PC-9 (cell line): ENCODE measurements around the gene PMIS2.

Experiments used
- EZH2 ChIP-seq: fragments of 200-600 bp; sonication (generic); IDR thresholded peaks from 2 replicates; pipeline ENCODE4 v1.8.0; 2017; ENCODE audit warnings: antibody characterized with exemption, low read depth
- TF ChIP-seq, protein P1 (sequence below): fragments of 200-600 bp; sonication (generic); conservative IDR thresholded peaks from 2 replicates; pipeline ENCODE4 v1.6.1; 2017; ENCODE audit warnings: mixed run types, antibody characterized with exemption, mild to moderate bottlenecking, moderate library complexity

DNA sequence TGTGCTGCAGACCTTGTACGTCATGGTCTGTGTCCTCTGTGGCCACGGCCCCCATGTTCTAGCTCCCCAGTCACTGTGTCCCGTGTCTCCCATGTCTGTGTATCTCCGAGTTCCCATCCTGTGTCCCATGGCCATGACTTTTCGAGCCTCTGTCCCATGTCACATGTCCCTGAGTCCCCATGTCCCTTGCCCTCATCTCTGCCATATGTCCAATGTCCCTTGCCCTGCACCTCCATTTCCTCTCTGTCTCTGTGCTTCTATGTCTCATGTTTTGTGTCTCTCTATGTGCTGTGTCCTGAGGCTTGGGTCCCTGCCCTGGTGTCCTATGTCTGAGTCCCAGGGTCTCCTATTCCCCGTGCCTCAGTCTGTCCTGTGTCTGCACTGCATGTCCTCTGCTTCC lies 24.5 kb upstream of the PMIS2 start:
- TF ChIP-seq EZH2: no peak
- TF ChIP-seq, protein P1, sequence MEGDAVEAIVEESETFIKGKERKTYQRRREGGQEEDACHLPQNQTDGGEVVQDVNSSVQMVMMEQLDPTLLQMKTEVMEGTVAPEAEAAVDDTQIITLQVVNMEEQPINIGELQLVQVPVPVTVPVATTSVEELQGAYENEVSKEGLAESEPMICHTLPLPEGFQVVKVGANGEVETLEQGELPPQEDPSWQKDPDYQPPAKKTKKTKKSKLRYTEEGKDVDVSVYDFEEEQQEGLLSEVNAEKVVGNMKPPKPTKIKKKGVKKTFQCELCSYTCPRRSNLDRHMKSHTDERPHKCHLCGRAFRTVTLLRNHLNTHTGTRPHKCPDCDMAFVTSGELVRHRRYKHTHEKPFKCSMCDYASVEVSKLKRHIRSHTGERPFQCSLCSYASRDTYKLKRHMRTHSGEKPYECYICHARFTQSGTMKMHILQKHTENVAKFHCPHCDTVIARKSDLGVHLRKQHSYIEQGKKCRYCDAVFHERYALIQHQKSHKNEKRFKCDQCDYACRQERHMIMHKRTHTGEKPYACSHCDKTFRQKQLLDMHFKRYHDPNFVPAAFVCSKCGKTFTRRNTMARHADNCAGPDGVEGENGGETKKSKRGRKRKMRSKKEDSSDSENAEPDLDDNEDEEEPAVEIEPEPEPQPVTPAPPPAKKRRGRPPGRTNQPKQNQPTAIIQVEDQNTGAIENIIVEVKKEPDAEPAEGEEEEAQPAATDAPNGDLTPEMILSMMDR: no peak
